OCI-LY1 (cell line): Measurements from ENCODE around the gene ERCC8.

Experiments used
- EZH2 ChIP-seq: fragments of 200-600 bp; sonication (generic), shearing (Covaris generic); IDR thresholded peaks from 2 replicates; pipeline ENCODE4 v1.8.0; 2017; ENCODE audit warnings: borderline replicate concordance, mixed run types, mild to moderate bottlenecking, antibody characterized with exemption, low read length, moderate library complexity, mixed read lengths
- TF ChIP-seq, protein P1 (sequence below): fragments of 200-600 bp; sonication (generic), shearing (Covaris generic); IDR thresholded peaks from 2 replicates; pipeline ENCODE4 v1.5.1; 2017; ENCODE audit warnings: mild to moderate bottlenecking, antibody characterized with exemption, low read length, moderate library complexity, mixed read lengths

DNA sequence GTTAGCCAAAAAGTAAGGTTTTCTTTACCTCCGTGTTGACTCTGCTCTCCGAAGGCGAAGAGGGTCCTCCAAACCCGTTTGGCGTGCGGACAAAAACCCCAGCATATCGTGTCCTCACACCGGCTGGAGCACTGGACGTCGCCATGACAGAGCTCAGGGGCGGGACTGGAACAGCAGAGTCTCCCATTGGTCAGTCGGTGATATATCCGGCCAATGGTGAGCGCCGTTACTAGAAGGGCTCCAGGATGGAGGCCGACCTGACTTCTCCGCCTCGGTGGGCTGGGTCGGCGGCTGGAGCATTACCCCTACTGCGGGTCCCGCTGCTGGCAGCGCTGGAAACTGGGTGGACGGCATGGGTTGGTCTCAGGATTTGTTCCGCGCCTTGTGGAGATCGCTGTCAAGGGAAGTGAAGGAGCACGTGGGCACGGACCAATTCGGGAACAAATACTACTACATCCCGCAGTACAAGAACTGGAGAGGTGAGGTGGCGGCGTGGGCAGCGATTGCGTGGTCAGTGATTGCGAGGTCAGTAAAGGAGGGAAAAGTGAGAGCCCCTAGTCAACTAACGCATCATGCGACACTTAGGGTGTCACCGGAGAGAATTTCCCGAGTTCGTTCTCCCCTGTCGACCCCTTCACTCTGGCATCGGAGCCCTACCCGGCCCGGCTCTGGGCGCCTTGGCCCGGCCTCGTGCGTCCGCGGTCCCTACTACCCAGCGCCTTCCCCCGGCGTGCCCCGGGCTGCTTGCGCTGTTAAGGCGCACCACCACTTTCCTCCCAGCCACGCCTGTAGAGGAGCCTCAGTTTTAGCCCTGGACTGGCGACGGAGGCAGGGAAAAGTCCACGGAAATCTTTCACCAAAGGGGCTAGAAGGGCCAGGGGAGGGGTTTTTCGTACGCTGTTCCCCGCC, at the start of gene ERCC8, which contains the start of gene NDUFAF2:
- TF ChIP-seq, protein P1, sequence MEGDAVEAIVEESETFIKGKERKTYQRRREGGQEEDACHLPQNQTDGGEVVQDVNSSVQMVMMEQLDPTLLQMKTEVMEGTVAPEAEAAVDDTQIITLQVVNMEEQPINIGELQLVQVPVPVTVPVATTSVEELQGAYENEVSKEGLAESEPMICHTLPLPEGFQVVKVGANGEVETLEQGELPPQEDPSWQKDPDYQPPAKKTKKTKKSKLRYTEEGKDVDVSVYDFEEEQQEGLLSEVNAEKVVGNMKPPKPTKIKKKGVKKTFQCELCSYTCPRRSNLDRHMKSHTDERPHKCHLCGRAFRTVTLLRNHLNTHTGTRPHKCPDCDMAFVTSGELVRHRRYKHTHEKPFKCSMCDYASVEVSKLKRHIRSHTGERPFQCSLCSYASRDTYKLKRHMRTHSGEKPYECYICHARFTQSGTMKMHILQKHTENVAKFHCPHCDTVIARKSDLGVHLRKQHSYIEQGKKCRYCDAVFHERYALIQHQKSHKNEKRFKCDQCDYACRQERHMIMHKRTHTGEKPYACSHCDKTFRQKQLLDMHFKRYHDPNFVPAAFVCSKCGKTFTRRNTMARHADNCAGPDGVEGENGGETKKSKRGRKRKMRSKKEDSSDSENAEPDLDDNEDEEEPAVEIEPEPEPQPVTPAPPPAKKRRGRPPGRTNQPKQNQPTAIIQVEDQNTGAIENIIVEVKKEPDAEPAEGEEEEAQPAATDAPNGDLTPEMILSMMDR, result no peak
- TF ChIP-seq EZH2, result no peak
